Activated naive CD8-positive, alpha-beta T cell treated with anti-CD3 and anti-CD28 coated beads for 36 hours (primary cell): ENCODE results near the gene TSNAX. TPM values are rescaled to one million over a fixed set of nuclear protein-coding genes. Genes with fewer than 3 reads are reported as not detected.
"Not testable (repeated sequence)": the region's sequence is repeated elsewhere in the genome, so short reads cannot be mapped to it uniquely, and the experiment has no call there.

Experiments
- DNase-seq: peaks from one replicate; pipeline ENCODE4 v3.0.0; 2021
- H3K27ac Mint-ChIP-seq: one replicate; pipeline ENCODE4 v1.8.0; 2022; ENCODE audit warnings: mild to moderate bottlenecking, moderate library complexity, mixed read lengths
- H3K27me3 Mint-ChIP-seq: one replicate; pipeline ENCODE4 v1.8.0; 2022; ENCODE audit warnings: mild to moderate bottlenecking, mixed read lengths
- H3K36me3 Mint-ChIP-seq: one replicate; pipeline ENCODE4 v1.8.0; 2021; ENCODE audit warnings: mild to moderate bottlenecking, mixed read lengths
- H3K4me1 Mint-ChIP-seq: one replicate; pipeline ENCODE4 v1.8.0; 2021; ENCODE audit warnings: mixed read lengths
- H3K4me3 Mint-ChIP-seq: one replicate; pipeline ENCODE4 v1.8.0; 2022; ENCODE audit warnings: mild to moderate bottlenecking, moderate library complexity, mixed read lengths
- H3K9me3 Mint-ChIP-seq: one replicate; pipeline ENCODE4 v1.8.0; 2022; ENCODE audit warnings: mixed read lengths
- total RNA-seq, 2 experiments: library from RNA; stranded (reverse); gene quantifications; one replicate each; pipeline ENCODE4 v1.2.3, GENCODE V29; 2021

TSNAX gene
- total RNA-seq, 2 experiments from 2014 or later, result 48.5 to 48.8 TPM

DNA sequence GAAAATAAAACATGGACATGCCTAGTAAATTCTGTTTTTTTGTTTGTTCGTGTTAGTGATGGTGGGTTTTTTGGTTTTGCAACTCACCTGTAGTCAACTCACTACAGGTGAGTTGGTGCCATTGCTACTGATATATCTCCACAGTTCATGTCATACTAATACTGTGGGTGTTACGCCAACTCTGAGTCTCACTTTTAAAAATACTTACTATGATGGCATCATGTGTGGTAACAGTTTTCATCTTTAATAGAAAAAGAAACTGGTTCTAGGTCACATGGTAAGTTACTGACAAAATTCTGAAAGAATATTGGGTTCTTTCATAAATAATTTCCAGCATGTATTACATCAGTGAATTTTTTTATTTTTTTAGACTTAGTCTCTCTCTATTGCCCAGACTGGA, 38.0 kb downstream of the TSNAX start:
- Mint-ChIP-seq H3K4me3 (no peak overlapping the region), H3K4me1 (peaks cover 4% of the 10 kb centered on the region), H3K9me3 (peaks cover 6% of the 10 kb centered on the region), H3K27me3 (no peaks in the 10 kb centered on the region), H3K27ac (no peak overlapping the region), H3K36me3 (peaks cover 27% of the 10 kb centered on the region)
- no peak for DNase-seq

DNA sequence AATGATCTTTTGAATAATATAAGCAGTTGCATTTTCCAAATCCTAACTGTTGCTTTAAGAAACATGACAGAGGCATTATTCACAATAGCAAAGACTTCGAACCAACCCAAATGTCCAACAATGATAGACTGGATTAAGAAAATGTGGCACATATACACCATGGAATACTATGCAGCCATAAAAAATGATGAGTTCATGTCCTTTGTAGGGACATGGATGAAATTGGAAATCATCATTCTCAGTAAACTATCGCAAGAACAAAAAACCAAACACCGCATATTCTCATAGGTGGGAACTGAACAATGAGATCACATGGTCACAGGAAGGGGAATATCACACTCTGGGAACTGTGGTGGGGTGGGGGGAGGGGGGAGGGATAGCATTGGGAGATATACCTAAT, 41.8 kb downstream of the TSNAX start:
- H3K4me3 Mint-ChIP-seq, H3K27me3 Mint-ChIP-seq, H3K9me3 Mint-ChIP-seq, DNase-seq, H3K27ac Mint-ChIP-seq, H3K4me1 Mint-ChIP-seq: not testable (repeated sequence)
- peaks cover 17% of the 10 kb centered on the region for H3K36me3 Mint-ChIP-seq

DNA sequence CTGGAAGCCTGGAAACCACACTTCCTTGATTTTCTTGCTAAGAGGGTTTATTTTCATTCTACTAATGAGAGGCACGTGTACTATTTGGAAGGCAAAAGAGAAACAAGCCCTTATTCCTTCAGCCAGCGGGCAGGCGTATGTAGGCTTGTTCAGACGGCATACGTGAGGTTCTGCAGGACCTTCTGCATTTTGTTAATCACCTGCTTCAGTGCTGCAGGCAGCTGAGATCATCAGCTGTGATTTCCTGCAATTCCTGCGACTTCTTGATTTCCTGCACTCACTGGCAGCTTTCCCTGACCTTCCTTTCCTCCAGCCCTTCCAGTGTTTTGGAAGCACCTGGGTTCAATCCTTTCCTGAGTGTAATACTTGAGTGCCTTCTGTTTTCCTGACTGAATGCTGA, 43.4 kb downstream of the TSNAX start:
- Mint-ChIP-seq H3K36me3 (peaks cover 15% of the 10 kb centered on the region), H3K27ac (no peak overlapping the region), H3K9me3 (peaks cover 6% of the 10 kb centered on the region), H3K4me1 (peaks cover under 1% of the 10 kb centered on the region), H3K4me3 (no peak overlapping the region), H3K27me3 (no peaks in the 10 kb centered on the region)
- no peak for DNase-seq

- no peak for DNase-seq
- Mint-ChIP-seq H3K4me1 (no peaks in the 10 kb centered on the region), H3K27me3 (no peaks in the 10 kb centered on the region), H3K36me3 (no peaks in the 10 kb centered on the region), H3K9me3 (no peaks in the 10 kb centered on the region), H3K4me3 (no peak overlapping the region), H3K27ac (no peak overlapping the region)
Measured at GRCh38 chr1:231575472-231575871, 47.0 kb downstream of the TSNAX start.

DNA sequence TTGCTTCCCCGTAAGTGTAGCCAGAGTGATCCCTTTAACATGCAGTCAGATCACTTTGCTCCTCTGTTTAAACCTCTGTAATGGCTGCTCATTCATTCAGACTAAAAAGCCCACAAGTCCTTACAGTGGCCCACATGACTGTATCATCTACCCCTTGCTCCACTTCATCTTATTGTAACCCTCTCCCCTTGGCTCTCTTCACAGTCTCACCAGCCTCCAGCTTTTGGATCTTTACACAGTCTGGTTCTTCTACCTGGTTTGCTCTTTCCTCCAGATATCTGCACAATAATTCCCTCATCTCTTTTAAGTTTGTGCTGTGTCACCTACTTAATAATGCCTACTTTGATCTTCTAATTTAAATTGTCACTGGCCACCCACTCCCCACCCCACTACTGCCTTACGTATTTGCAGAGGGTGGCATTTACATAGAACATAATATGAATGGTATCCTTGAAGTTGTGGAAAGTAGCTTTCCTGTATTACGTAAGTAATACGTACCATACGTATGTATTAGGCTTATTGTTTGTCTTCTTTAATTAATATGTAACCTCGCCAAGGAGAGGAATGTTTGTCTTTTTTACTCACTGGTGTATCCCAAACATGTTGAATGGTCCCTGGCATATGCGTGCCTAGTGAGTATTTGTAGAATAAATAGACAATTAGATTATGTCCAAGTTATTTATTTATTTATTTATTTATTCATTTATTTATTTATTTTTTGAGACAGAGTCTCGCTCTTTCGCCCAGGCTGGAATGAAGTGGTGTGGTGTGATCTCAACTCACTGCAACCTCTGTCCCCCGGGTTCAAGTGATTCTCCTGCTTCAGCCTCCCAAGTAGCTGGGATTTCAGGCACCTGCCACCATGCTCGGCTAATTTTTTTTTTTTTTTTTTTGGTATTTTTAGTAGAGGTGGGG, 48.6 kb downstream of the TSNAX start:
- no peaks in the 10 kb centered on the region for H3K36me3 Mint-ChIP-seq
- H3K4me1 Mint-ChIP-seq, result no peaks in the 10 kb centered on the region
- no peak overlapping the region for H3K4me3 Mint-ChIP-seq
- no peak overlapping the region for H3K27ac Mint-ChIP-seq
- no peaks in the 10 kb centered on the region for H3K9me3 Mint-ChIP-seq
- DNase-seq, result no peak
- no peaks in the 10 kb centered on the region for H3K27me3 Mint-ChIP-seq

DNA sequence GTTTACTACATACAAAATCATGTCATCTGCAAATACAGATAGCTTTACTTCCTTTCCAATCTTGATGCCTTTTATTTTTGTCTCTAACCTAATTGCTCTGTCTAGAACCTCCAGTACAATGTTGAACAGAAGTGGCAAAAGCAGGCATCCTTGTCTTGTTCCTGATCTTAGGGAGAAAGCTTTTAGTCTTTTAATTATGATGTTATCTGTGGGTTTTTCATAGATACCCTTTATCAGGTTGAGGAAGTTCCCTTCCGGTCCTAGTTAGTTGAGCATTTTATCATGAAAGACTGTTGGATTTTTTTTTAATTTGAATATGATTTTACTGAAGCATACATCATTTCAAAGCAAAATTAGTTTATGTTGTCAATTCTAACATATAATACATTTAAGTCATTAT, 52.4 kb downstream of the TSNAX start:
- DNase-seq, result no peak
- Mint-ChIP-seq H3K27ac (no peak overlapping the region), H3K27me3 (no peaks in the 10 kb centered on the region), H3K4me1 (no peaks in the 10 kb centered on the region), H3K9me3 (no peaks in the 10 kb centered on the region), H3K4me3 (no peak overlapping the region), H3K36me3 (no peaks in the 10 kb centered on the region)

- no peak overlapping the region for H3K27ac Mint-ChIP-seq
- no peak for DNase-seq
- no peaks in the 10 kb centered on the region for H3K36me3 Mint-ChIP-seq
- H3K9me3 Mint-ChIP-seq, result no peaks in the 10 kb centered on the region
- H3K4me1 Mint-ChIP-seq, result no peaks in the 10 kb centered on the region
- H3K4me3 Mint-ChIP-seq, result no peak overlapping the region
- no peaks in the 10 kb centered on the region for H3K27me3 Mint-ChIP-seq
Measured at GRCh38 chr1:231581859-231582258, 53.4 kb downstream of the TSNAX start.

DNA sequence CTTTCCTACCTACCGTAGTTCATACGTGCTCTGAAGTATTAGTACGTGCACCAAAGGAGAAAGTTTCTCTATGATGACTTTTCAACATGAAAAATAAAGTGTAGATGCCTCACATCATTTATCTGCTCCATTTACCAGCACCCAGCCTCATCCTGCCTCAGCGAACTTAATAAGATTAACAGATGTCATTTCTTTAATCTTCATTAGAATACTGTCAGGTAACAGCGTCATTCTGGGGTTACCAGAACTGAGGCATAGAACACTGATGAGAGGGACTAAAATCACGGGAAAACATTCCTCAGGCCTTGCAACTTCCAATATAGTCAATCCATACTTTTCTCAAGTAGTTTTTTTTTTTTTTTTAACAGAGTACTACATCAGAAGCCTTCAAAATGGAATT, 54.9 kb downstream of the TSNAX start:
- no peaks in the 10 kb centered on the region for H3K9me3 Mint-ChIP-seq
- no peak for DNase-seq
- no peaks in the 10 kb centered on the region for H3K36me3 Mint-ChIP-seq
- H3K4me3 Mint-ChIP-seq, result no peak overlapping the region
- H3K4me1 Mint-ChIP-seq, result no peaks in the 10 kb centered on the region
- H3K27ac Mint-ChIP-seq, result no peak overlapping the region
- H3K27me3 Mint-ChIP-seq, result no peaks in the 10 kb centered on the region

- Mint-ChIP-seq H3K27ac (no peak overlapping the region), H3K9me3 (no peaks in the 10 kb centered on the region), H3K27me3 (no peaks in the 10 kb centered on the region), H3K4me3 (no peak overlapping the region), H3K36me3 (no peaks in the 10 kb centered on the region), H3K4me1 (no peaks in the 10 kb centered on the region)
- no peak for DNase-seq
Measured at GRCh38 chr1:231584117-231584516, 55.6 kb downstream of the TSNAX start.

DNA sequence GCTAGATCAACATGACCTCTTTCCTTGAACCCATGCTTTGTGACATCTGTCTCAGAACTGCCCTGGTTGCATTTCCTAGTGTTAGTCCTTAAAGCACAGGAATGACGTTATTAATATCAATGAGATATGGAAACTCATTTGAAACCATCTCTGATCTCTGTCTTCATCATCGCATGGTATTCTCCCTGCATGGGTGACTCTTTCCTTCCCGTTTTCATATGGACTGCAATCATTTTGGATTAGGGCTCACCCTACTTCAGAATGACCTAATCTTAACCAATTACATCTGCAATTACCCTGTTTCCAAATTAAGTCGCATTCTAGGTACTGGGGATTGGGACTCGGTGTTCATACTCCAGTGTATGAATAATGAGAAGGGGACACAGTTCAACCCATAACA, 56.5 kb downstream of the TSNAX start:
- H3K36me3 Mint-ChIP-seq, result no peaks in the 10 kb centered on the region
- no peak overlapping the region for H3K4me3 Mint-ChIP-seq
- H3K27ac Mint-ChIP-seq, result no peak overlapping the region
- no peaks in the 10 kb centered on the region for H3K27me3 Mint-ChIP-seq
- no peaks in the 10 kb centered on the region for H3K9me3 Mint-ChIP-seq
- H3K4me1 Mint-ChIP-seq, result no peaks in the 10 kb centered on the region
- no peak for DNase-seq

DNA sequence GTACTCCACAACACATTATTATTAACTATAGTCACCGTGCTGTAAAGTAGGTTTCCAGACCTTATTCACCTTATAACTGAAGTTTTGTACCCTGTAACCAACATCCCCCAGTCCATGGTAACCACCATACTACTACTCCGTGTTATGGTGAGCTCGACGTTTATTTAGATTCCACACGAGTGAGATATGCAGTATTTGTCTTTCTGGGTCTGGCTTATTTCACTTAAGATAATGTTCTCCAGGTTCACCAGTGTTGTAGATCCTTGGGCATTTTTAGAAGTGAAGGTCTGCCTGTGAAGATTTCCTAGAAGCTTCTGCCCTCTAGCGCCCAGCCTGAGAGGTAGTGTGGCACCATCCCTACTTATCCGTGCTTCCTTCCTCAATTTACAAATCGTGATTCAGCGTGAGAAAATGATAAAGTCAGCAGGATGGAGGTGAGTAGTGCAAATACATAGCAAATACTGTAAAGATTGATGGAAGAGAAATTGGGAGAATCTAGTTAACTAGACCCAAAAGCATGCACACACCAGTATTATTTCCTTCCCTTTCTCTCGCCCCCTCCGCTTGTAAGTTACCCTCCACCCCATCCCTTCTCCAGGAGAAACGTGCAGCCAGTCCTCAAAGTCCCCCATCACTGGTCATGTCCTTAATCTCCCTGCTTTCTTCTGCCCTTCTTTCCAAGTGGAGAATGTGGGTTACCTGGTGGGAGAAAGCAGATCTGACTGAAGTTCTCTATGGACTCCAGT, 62.2 kb downstream of the TSNAX start:
- H3K4me3 Mint-ChIP-seq, result no peak overlapping the region
- H3K9me3 Mint-ChIP-seq, result no peaks in the 10 kb centered on the region
- H3K27me3 Mint-ChIP-seq, result no peaks in the 10 kb centered on the region
- H3K27ac Mint-ChIP-seq, result no peak overlapping the region
- H3K4me1 Mint-ChIP-seq, result peaks cover 8% of the 10 kb centered on the region
- no peaks in the 10 kb centered on the region for H3K36me3 Mint-ChIP-seq
- DNase-seq, result no peak

- no peaks in the 10 kb centered on the region for H3K9me3 Mint-ChIP-seq
Measured at GRCh38 chr1:231591466-231591865, 63.0 kb downstream of the TSNAX start.

GRCh38 chr1:231592809-231593208, 64.3 kb downstream of the TSNAX start:
- no peak for DNase-seq
- H3K4me3 Mint-ChIP-seq, result no peak overlapping the region
- no peaks in the 10 kb centered on the region for H3K36me3 Mint-ChIP-seq
- no peak overlapping the region for H3K27ac Mint-ChIP-seq
- no peaks in the 10 kb centered on the region for H3K9me3 Mint-ChIP-seq
- H3K4me1 Mint-ChIP-seq, result peaks cover 14% of the 10 kb centered on the region
- no peaks in the 10 kb centered on the region for H3K27me3 Mint-ChIP-seq

More at GRCh38 chr1:231591466-231591865, 63.0 kb downstream of the TSNAX start:
- Mint-ChIP-seq H3K27me3 (no peaks in the 10 kb centered on the region), H3K27ac (no peak overlapping the region), H3K4me3 (no peak overlapping the region), H3K36me3 (no peaks in the 10 kb centered on the region), H3K4me1 (peaks cover 13% of the 10 kb centered on the region)
- no peak for DNase-seq

GRCh38 chr1:231593264-231593663, 64.8 kb downstream of the TSNAX start:
- H3K4me3 Mint-ChIP-seq, H3K9me3 Mint-ChIP-seq, DNase-seq, H3K36me3 Mint-ChIP-seq, H3K27ac Mint-ChIP-seq, H3K27me3 Mint-ChIP-seq: not testable (repeated sequence)
- H3K4me1 Mint-ChIP-seq, result peaks cover 14% of the 10 kb centered on the region

- Mint-ChIP-seq H3K9me3 (no peaks in the 10 kb centered on the region), H3K4me1 (peaks cover 14% of the 10 kb centered on the region), H3K4me3 (no peak overlapping the region), H3K36me3 (no peaks in the 10 kb centered on the region), H3K27ac (no peak overlapping the region), H3K27me3 (no peaks in the 10 kb centered on the region)
- no peak for DNase-seq
Measured at GRCh38 chr1:231594123-231594522, 65.7 kb downstream of the TSNAX start.

DNA sequence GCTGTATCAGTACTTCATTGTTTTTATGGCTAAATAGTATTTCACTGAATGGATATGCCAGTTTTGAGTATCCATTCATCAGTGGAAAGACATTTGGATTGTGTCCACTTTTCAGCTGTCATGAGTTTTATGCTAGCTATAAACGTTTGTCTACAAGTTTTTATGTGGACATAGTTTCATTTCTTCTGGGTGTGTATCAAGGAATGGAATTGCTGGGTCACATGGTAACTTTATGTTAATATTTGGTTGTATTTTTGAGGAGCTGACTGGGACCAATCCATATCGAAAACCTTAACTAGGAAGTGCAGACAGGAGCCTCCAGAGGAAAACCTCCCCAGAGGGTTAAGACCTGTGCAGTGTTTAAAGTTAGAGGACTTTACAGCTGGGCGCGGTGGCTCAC, 66.3 kb downstream of the TSNAX start:
- H3K4me1 Mint-ChIP-seq, result peaks cover 14% of the 10 kb centered on the region

More for the DNA sequence above, 66.3 kb downstream of the TSNAX start:
- H3K27ac Mint-ChIP-seq, result no peak overlapping the region
- H3K36me3 Mint-ChIP-seq, result no peaks in the 10 kb centered on the region
- no peak for DNase-seq
- H3K9me3 Mint-ChIP-seq, result no peaks in the 10 kb centered on the region
- H3K27me3 Mint-ChIP-seq, result no peaks in the 10 kb centered on the region
- no peak overlapping the region for H3K4me3 Mint-ChIP-seq
